NCI-H2107 (cell line): ENCODE measurements around the gene PCSK4.

Source experiments
- DNase-seq: peaks from one replicate; lab custom pipeline; 2025; lab: John Stamatoyannopoulos, UW

PCSK4 gene

GRCh38 chr19:1437609-1438008 lies 52.5 kb downstream of the PCSK4 start:
- no peak for DNase-seq

DNA sequence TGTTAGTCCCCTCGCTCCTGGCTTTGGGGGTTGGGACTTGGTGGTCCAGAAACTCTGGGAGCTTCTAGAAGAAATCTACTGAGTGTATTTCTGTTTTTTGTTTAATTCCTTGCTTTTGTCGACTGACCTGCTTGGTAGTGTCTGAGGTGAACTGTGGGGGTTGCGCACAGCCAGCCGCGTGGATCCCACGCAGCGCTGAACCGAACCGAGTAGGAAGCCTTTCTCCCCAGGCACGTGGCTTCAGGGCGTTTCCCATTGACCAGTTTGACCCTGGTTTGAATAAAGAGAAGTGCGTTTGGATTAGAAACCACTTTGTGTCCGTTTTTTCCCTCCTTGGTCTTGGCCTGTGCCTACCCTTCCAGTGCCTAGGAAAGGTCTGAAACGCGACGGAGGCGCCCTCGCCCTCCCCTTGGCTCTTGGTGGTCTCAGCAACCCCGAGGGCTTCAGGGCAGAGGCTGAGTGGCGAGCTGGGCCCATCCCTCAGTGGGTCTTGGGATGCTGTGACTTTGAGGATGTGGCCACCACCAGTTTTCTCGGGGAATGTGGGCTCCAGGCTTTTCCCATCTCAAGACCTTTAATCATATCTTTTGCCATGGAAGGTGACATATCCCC lies 54.7 kb downstream of the PCSK4 start:
- no peak for DNase-seq

DNA sequence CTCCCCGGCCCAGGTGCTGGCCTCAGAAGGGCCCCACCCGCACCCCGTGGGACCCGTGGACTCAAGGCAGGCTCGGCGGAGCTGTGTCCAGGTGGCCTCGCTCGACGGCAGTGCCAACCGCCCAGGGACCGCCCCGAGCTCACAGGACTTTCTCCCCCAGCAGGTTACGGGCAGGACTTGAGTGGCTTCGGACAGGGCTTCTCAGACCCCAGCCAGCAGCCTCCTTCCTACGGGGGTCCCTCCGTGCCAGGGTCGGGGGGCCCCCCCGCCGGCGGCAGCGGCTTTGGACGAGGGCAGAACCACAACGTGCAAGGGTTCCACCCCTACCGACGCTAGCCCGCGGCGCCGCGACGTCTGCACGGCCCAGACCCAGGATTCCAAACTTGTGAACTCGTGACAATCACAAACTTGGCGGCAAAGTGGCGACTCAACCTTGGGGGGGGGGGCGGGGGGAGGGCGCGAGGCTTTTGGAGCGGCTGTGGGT lies 55.5 kb downstream of the PCSK4 start:
- no peak for DNase-seq

- DNase-seq: no peak
These were observed 56.1 kb downstream of the PCSK4 start for GRCh38 chr19:1434040-1434366.

GRCh38 chr19:1433119-1434039 lies 56.8 kb downstream of the PCSK4 start:
- DNase-seq: no peak

DNA sequence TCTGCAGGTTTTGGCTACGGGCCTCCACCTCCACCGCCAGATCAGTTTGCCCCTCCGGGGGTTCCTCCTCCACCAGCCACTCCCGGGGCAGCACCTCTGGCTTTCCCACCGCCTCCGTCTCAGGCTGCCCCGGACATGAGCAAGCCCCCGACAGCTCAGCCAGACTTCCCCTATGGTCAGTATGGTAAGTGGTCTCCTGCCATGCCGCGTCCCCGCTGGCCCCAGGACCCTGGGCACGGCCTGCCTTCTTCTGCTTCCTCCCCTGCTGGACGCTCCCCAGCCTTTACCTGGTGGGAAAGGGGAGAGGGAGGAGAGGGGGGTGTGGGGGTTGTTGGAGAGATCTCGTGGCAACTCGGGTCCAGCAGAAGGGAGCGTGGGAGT lies 57.7 kb downstream of the PCSK4 start:
- no peak for DNase-seq

DNA sequence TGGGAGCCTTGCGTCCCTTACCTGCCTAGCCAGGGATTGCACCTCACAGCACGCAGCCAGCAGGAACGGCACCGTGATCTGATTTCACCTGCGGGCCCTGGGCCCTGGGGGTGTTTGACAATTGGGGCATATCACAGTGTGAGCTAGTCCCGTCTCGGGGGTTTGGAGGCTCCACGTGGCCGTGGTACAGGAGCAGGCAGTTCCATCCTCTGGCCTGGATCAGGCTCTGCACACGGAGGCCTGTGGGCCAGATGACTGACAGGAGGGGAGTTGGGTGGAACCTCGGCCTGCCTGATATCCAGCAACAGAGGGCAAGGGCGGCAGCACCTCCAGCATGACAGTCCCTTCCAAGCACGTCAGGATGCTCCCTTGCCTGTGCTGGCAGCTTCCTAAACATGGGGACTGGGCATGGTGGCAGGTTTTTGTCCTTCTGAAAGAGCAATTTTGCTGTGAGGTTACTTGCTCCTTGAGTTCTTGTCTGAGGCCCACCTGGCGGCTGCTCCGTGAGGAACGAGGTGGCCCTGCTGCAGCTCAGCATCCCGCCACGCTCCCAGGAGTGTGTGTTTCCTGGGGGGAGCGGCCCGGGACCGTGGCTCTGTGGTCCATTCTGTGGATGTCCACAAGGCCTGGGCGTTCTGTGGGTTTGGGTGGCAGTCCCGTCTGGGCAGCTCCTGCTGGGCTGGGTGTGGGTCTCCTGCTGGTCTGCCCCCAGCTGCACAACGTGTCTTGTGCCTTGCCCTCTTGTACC lies 58.2 kb downstream of the PCSK4 start:
- DNase-seq: no peak
